Activated CD4-positive, alpha-beta T cell treated with anti-CD3 and anti-CD28 coated beads, Interleukin-2, amount 50 U/mL, for 48 hours (primary cell): ENCODE measurements around the gene LCT.

Experiments used
- DNase-seq, 2 experiments: peaks; one replicate each; pipeline ENCODE4 v3.0.0-alpha.2; 2020

LCT gene

DNA sequence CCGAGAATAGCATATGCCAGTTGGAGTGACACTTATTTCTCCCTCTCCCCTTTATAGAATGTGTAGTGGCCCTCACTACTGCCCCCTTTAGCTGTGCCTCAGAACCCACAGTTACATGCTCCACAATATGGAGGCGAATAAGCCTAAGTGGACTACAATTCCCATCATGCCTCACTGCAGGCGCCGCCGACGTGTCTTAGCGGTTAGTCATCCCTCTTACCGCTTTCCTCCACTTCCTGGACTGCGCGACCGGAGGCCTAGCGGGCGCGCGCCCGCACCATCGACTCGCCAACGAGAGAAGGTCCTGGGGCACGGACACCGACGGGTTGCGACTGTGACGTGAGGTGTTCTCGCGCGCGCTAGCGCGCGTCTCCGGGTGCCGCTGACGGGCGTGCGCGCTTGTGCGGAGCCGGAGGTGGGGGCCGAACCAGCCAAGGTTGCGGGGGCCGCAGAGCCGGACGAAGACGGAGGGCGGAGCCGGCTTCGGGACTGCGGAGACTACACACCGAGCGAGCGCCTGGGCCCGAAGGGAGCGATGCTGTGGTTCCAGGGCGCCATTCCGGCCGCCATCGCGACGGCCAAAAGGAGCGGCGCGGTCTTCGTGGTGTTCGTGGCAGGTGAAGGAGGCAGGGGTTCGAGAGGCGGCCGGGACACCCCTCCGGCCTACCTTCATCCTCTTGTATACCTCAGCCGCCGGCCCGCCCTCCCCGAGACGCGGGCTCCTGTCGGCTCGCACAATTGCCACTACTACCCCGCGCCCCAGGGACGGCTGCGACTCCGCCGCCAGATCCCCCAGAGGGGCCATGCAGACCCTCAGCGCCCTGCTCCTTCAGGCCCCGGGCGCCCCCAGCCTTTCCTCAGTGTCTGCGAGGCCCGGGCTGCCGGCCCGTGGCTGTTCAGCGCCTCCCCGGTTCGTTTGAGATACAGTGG lies 95.3 kb downstream of the LCT start, which contains the start of gene UBXN4:
Gene UBXN4, plus strand, starts transcription at position 461 of the 930 bp plus-strand sequence. Its CDS starts 75 bp downstream, at position 536.
- peak; percentile 94 to 96 for DNase-seq

DNA sequence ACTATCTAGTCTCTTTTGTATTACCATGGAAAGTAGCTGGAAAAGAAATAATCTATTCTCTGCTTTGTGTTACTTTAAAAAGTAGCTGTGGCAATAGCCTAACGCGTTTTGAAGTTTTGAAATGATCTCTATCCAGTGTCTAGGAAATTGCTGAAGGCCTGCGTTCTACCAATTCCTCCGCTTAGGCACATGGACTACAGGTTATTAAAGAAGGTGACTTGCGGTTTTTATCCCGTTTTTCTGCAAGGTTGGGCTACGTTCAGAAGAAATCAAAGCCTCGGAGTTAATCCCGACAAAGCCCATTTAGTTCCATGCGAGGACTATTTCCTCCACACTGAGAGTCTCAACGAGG lies 96.0 kb downstream of the LCT start:
- no peak for DNase-seq

DNA sequence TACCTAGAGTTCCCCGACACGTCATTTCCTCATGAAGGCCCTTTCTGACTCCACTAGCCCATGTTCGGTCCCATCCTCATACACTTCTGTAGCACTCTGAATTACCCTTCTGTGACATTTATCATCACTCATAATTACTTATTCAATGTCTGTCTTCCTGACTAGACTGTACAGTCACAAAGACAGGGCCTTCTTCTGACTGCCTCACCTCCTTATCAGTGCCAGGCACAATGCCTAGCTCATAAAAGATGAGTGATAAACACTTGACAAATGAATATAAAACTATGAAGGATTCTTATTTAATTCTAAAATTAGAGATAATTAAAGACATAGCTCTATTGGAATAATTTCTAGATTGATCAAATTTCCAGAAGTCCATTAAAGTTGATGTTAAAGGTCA lies 96.8 kb downstream of the LCT start:
- DNase-seq, result no peak
